ENCODE results near the gene VILL.

The VILL gene

DNA sequence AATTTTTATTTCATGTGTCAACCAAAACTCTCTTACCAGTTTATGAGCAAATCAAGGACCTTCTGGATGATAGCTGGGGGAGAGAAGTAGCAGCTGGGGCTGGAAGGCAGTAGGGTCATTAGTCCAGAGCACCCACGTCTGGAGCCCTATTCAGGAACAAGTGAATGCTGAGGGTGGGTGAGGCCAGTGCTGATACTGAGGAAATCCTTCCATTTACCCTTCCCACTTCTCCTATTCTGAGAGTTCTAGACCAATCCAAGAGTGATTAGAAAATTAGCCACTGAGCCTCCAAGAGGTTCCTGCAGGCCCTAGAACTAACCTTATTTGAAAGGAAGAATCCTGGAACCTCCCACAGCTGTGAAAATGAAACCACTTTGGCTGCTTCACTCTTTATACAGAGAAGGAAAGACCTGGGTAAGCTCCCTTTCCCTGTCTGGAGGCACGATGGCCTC is 46.2 kb upstream of the VILL start:
- Histone ChIP-seq H3K4me1 (peaks cover 9% of the 10 kb centered on the region), H3K4me3 (ENCODE audit: low read depth, low read length) (no peak overlapping the region), H3K27me3 (no peaks in the 10 kb centered on the region), H3K9me3 (no peaks in the 10 kb centered on the region), H3K36me3 (no peaks in the 10 kb centered on the region)
- TF ChIP-seq, protein P1, sequence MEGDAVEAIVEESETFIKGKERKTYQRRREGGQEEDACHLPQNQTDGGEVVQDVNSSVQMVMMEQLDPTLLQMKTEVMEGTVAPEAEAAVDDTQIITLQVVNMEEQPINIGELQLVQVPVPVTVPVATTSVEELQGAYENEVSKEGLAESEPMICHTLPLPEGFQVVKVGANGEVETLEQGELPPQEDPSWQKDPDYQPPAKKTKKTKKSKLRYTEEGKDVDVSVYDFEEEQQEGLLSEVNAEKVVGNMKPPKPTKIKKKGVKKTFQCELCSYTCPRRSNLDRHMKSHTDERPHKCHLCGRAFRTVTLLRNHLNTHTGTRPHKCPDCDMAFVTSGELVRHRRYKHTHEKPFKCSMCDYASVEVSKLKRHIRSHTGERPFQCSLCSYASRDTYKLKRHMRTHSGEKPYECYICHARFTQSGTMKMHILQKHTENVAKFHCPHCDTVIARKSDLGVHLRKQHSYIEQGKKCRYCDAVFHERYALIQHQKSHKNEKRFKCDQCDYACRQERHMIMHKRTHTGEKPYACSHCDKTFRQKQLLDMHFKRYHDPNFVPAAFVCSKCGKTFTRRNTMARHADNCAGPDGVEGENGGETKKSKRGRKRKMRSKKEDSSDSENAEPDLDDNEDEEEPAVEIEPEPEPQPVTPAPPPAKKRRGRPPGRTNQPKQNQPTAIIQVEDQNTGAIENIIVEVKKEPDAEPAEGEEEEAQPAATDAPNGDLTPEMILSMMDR (IDR thresholded peaks at IDR 0.05; ENCODE audit: low read depth, low read length): no peak
- DNase-seq: no peak

DNA sequence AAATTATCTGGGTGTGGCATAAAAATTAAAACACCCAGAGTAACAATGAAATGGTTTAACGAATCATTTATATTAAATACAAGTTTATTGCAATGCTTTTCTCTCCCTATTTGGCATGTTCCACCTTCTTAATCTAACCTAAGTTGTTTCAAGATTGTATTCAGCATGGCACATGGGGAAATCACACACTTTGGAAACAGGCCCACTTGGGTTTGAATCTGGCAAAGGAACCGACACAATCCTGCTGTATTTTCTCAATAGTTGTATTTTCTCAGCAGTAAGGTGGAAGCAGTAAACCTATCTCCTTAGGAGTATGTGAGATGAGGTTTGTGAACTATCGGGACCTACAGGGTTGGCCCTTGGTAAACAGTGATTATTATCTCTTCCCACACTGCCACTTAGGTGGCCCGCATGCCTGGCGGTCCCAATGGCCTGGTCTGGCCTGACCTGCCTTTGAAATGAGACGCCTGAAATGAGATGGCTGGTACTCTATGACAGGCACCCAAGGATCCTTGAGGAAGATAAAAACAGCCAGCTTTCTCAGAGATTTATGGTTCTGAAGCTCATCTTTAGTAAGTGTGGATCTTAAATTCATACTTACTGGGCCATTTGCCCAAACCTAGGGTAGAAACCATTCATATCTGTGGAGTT is 45.3 kb upstream of the VILL start:
- DNase-seq: peak; percentile 62
- Histone ChIP-seq H3K4me3 (ENCODE audit: low read depth, low read length) (no peak overlapping the region), H3K4me1 (peaks cover 9% of the 10 kb centered on the region), H3K27me3 (no peaks in the 10 kb centered on the region), H3K36me3 (no peaks in the 10 kb centered on the region), H3K9me3 (no peaks in the 10 kb centered on the region)
- TF ChIP-seq, protein P1 (IDR thresholded peaks at IDR 0.05; ENCODE audit: low read depth, low read length): no peak

DNA sequence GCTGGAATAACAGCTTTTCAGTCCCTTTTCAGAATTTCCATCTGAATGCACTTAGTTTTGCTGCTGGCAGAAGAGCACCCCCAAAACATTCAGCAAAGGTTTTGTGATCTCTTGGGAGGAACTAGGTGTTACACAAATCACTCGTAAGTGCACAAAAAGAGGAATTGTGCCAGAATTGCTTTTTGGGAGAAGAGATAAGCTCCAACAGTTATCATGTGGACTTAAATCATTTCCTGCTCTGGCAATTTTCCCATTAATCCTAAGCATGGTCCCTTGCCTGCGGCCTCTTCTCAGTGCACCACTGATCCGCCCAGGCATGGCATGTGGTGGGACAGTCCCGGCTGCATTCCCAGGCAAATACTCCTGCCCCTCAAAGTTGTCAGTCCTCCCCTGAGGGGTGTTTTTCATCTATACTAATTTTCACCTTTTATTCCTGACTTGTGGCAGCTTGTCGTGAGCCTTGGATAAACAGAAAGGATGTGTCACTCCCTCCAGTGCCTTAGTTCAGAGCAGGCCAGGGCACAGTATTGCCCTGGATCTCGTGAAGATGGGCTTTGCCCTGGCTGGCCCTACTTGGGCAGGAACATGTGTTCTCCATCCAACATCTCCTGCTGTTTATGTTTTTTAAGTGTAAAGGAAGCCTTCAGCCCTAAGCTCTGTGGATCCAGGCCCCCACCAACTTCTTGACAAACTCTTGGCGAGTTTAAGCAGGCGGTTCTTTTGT is 44.6 kb upstream of the VILL start:
- TF ChIP-seq, protein P1 (IDR thresholded peaks at IDR 0.05; ENCODE audit: low read depth, low read length): no peak
- Histone ChIP-seq H3K4me1 (peaks cover 9% of the 10 kb centered on the region), H3K36me3 (no peaks in the 10 kb centered on the region), H3K27me3 (no peaks in the 10 kb centered on the region), H3K4me3 (ENCODE audit: low read depth, low read length) (no peak overlapping the region), H3K9me3 (no peaks in the 10 kb centered on the region)
- DNase-seq: peak; percentile 74

DNA sequence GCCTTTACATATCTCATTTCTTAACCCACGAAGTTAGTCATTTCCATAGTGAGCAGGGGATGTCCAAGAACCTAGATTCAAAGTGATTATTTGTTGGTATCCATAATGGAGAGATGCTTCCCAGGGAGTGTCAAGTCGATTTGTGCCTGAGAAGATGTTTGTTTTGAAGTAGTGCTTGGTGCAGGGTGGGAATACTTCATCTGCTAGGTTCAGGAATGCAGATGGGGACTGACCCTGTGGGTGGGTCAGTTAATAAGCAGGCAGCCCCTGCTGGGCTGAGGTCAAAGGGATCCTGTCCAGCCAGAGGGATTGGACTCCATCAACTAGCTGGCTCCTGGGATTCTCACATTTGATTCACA is 44.1 kb upstream of the VILL start:
- TF ChIP-seq, protein P1 (IDR thresholded peaks at IDR 0.05; ENCODE audit: low read depth, low read length): no peak
- Histone ChIP-seq H3K36me3 (no peaks in the 10 kb centered on the region), H3K4me3 (ENCODE audit: low read depth, low read length) (no peak overlapping the region), H3K27me3 (no peaks in the 10 kb centered on the region), H3K9me3 (no peaks in the 10 kb centered on the region), H3K4me1 (peaks cover 9% of the 10 kb centered on the region)
- DNase-seq: no peak

DNA sequence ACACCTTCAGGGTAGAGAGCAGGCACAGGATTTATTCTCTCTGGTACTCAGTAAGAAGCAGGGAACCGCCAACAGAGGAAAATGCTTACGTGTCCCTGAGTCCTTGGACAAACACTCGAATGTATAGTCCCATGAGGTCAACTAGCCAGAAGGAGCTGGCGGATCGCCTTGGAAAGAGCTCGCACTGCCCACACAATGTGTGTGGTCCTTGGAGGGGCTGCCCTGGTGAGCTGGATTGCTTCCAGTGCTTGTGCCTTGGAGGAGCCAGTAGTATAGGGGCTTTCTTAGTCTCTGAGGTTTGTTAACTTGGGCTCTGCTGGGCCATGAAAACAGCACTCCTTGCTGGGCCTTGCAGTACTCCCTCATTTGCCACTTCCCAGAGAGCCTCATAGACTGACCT is 40.7 kb upstream of the VILL start:
- Histone ChIP-seq H3K4me3 (ENCODE audit: low read depth, low read length) (no peak overlapping the region), H3K36me3 (no peaks in the 10 kb centered on the region), H3K27me3 (no peaks in the 10 kb centered on the region), H3K9me3 (no peaks in the 10 kb centered on the region), H3K4me1 (peaks cover 9% of the 10 kb centered on the region)
- TF ChIP-seq, protein P1 (IDR thresholded peaks at IDR 0.05; ENCODE audit: low read depth, low read length): no peak
- DNase-seq: no peak

DNA sequence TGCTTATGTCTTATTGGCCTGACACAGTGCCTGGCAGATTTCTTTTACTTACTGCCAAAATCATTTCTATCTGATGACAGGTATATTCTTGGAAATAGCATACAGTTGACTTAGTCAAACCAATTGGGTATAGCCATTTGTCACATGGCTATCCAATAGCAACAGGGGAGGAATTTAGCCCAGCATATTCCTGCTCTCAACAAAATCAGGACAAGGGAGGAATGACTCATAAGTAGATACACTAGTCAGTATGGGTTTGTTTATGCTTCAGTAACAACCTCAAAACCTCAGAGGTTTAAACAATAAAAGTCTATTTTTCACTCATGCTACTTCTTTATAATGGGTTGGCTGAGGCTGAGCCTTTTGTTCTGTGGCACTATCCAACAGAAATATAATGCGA is 38.0 kb upstream of the VILL start:
- Histone ChIP-seq H3K9me3 (no peaks in the 10 kb centered on the region), H3K4me3 (ENCODE audit: low read depth, low read length) (no peak overlapping the region), H3K4me1 (no peaks in the 10 kb centered on the region; the same call in 1 of the 2 replicates), H3K27me3 (no peaks in the 10 kb centered on the region), H3K36me3 (no peaks in the 10 kb centered on the region)
- DNase-seq: no peak
- TF ChIP-seq, protein P1 (IDR thresholded peaks at IDR 0.05; ENCODE audit: low read depth, low read length): no peak
